HG03097 (cell line): ENCODE results near the gene PDLIM7.
"Not testable (repeated sequence)": the region's sequence is repeated elsewhere in the genome, so short reads cannot be mapped to it uniquely, and the experiment has no call there.

Experiments
- ATAC-seq: cut with Tn5 transposase; IDR thresholded peaks from one replicate; pipeline ENCODE4 v1.9.1; 2021; ENCODE audit not compliant: unreplicated experiment, low FRiP score

Gene PDLIM7

GRCh38 chr5:177497292-177498012, at the start of gene PDLIM7:
TSS of gene PDLIM7 (minus strand) at chr5:177497604. CDS start at chr5:177496512, 1,092 bp downstream.
- ATAC-seq, result peak; percentile 64

GRCh38 chr5:177546258-177546741, 48.9 kb upstream of the PDLIM7 start:
- ATAC-seq, result no peak

- ATAC-seq, result no peak
Measured at GRCh38 chr5:177545487-177546257, 48.3 kb upstream of the PDLIM7 start.

- no peak for ATAC-seq
Measured at GRCh38 chr5:177542816-177543465, 45.5 kb upstream of the PDLIM7 start.

GRCh38 chr5:177540438-177540837, 43.0 kb upstream of the PDLIM7 start:
- no peak for ATAC-seq

- ATAC-seq, result no peak
Measured at GRCh38 chr5:177539411-177539810, 42.0 kb upstream of the PDLIM7 start.

- no peak for ATAC-seq
Measured at GRCh38 chr5:177538876-177539275, 41.5 kb upstream of the PDLIM7 start.

GRCh38 chr5:177537389-177538361, 40.3 kb upstream of the PDLIM7 start:
- no peak for ATAC-seq

- ATAC-seq, result no peak
Measured at GRCh38 chr5:177536386-177536785, 39.0 kb upstream of the PDLIM7 start.

GRCh38 chr5:177535125-177535524, 37.7 kb upstream of the PDLIM7 start:
- ATAC-seq, result no peak

GRCh38 chr5:177534433-177534832, 37.0 kb upstream of the PDLIM7 start:
- ATAC-seq, result not testable (repeated sequence)

GRCh38 chr5:177531209-177531940, 34.0 kb upstream of the PDLIM7 start:
- no peak for ATAC-seq

GRCh38 chr5:177530638-177531037, 33.2 kb upstream of the PDLIM7 start:
- ATAC-seq, result no peak

- no peak for ATAC-seq
Measured at GRCh38 chr5:177529247-177530203, 32.1 kb upstream of the PDLIM7 start.

- no peak for ATAC-seq
Measured at GRCh38 chr5:177528631-177529030, 31.2 kb upstream of the PDLIM7 start.

- ATAC-seq, result no peak
Measured at GRCh38 chr5:177527595-177527994, 30.2 kb upstream of the PDLIM7 start.

- ATAC-seq, result no peak
Measured at GRCh38 chr5:177526791-177527190, 29.4 kb upstream of the PDLIM7 start.

- ATAC-seq, result no peak
Measured at GRCh38 chr5:177526191-177526590, 28.8 kb upstream of the PDLIM7 start.
